Lung (tissue), 12 donors: ENCODE measurements around the gene HLA-DQA1. TPM values are rescaled to one million over a fixed set of nuclear protein-coding genes. Genes with fewer than 3 reads are reported as not detected.
"Not testable (repeated sequence)": the region's sequence is repeated elsewhere in the genome, so short reads cannot be mapped to it uniquely, and the experiment has no call there.

ENCODE experiments used
- ATAC-seq: fragments of 200-7000 bp; cut with Tn5 transposase; one replicate; pipeline ENCODE4 v1.9.1; 2020; ENCODE audit warnings: moderate number of reproducible peaks; ENCODE audit not compliant: insufficient read depth, low FRiP score
- DNase-seq, 3 donors: peaks; one replicate each; pipeline ENCODE4 v3.0.0-alpha.2; 2013 to 2017
- H3K27ac ChIP-seq, 2 donors: one replicate each; pipeline ENCODE4 v1.5.1; 2013; ENCODE audit warnings: mild to moderate bottlenecking in 2 of 2, moderate library complexity in 2 of 2, control low read depth in 1 of 2, inconsistent platforms in 1 of 2, low read depth in 1 of 2, low read length in 1 of 2
- H3K27me3 ChIP-seq, 3 donors: one replicate each; pipeline ENCODE4 v1.5.1; 2013; ENCODE audit warnings: low read length in 2 of 3; ENCODE audit not compliant: control insufficient read depth in 3 of 3, insufficient read depth in 3 of 3
- H3K36me3 ChIP-seq, 4 donors: one replicate each; pipeline ENCODE4 v1.5.1; 2013; ENCODE audit warnings: low read length in 4 of 4, mild to moderate bottlenecking in 1 of 4, moderate library complexity in 1 of 4; ENCODE audit not compliant: control insufficient read depth in 4 of 4, insufficient read depth in 4 of 4
- H3K4me1 ChIP-seq, 5 donors: one replicate each; pipeline ENCODE4 v1.5.1; 2013; ENCODE audit warnings: low read length in 5 of 5, mild to moderate bottlenecking in 2 of 5, moderate library complexity in 1 of 5; ENCODE audit not compliant: control insufficient read depth in 5 of 5, insufficient read depth in 5 of 5
- H3K4me3 ChIP-seq: one replicate; pipeline ENCODE4 v1.5.1; 2013; ENCODE audit warnings: mild to moderate bottlenecking, control low read depth, moderate library complexity
- H3K9ac ChIP-seq, 2 donors: one replicate each; pipeline ENCODE4 v1.5.1; 2013; ENCODE audit warnings: low read length in 2 of 2, control low read depth in 1 of 2; ENCODE audit not compliant: insufficient read depth in 1 of 2
- H3K9me3 ChIP-seq, 4 donors: one replicate each; pipeline ENCODE4 v1.5.1; 2013; ENCODE audit warnings: low read length in 3 of 4, mild to moderate bottlenecking in 1 of 4, moderate library complexity in 1 of 4; ENCODE audit not compliant: control insufficient read depth in 4 of 4, insufficient read depth in 3 of 4
- CTCF ChIP-seq: IDR thresholded peaks from 2 replicates; pipeline ENCODE4 v1.5.1; 2012; ENCODE audit warnings: mild to moderate bottlenecking; ENCODE audit errors: control extremely low read depth, extremely low read depth
- WGBS, 2 donors: extraction: QIAGEN DNeasy Blood & Tissue Kit; methylation state at CpG; one replicate each; pipeline ENCODE4 v1.1.7; 2013; 5-methylcytosine and 5-hydroxymethylcytosine counted together
- polyA plus RNA-seq, 2 donors: library from polyadenylated mRNA; stranded (reverse); fragments of 200-250 nt; gene quantifications; one replicate each; pipeline ENCODE4 v1.2.1, GENCODE V29; 2013
- total RNA-seq, 2 donors: library from RNA; depleted of rRNA in 1 of 2; stranded (reverse); fragments of >200 nt in 1 of 2; gene quantifications; one replicate each; pipeline ENCODE4 v1.2.1, GENCODE V29; 2014 to 2021
- donor health status: control.
- donor health status: control.
- donor health status: Bipolar disorder and iron deficiency.
- donor health status: healthy.
- donor health status: DM: yes; HTN: yes; CAD: no.

HLA-DQA1 gene
- total and polyA plus RNA-seq, 4 donors = 6.0 to 199 (median 124) TPM

GRCh38 chr6:32638532-32639219, 1.5 kb downstream of the HLA-DQA1 start:
- ATAC-seq = no peak
- Histone ChIP-seq H3K4me1 (peaks cover 0 to 6% (median 0%) of the 10 kb centered on the region in 5 donors), H3K27ac (no peak overlapping the region), H3K9ac (no peak overlapping the region), H3K36me3 (peaks cover 0 to 5% (median 0%) of the 10 kb centered on the region in 4 donors), H3K27me3 (no peaks in the 10 kb centered on the region), H3K9me3 (no peaks in the 10 kb centered on the region), H3K4me3 (no peak overlapping the region)
- TF ChIP-seq CTCF = no peak
- 39 to 58% methylated on average over 9 of the region's 9 CpGs for WGBS, 2 donors
- no peak for DNase-seq

GRCh38 chr6:32639440-32640394, 2.5 kb downstream of the HLA-DQA1 start:
- H3K36me3 ChIP-seq = peaks cover 0 to 5% (median 0%) of the 10 kb centered on the region in 4 donors
- WGBS, 2 donors = 65 to 91% methylated on average over 8 of the region's 8 CpGs
- no peaks in the 10 kb centered on the region for H3K27me3 ChIP-seq
- no peaks in the 10 kb centered on the region for H3K9me3 ChIP-seq
- no peak overlapping the region for H3K9ac ChIP-seq
- no peak for TF ChIP-seq CTCF
- H3K4me1 ChIP-seq = peaks cover 0 to 6% (median 0%) of the 10 kb centered on the region in 5 donors
- H3K4me3 ChIP-seq = no peak overlapping the region
- DNase-seq = no peak
- H3K27ac ChIP-seq = peak overlapping the region in 1 of 2 donors; percentile 40
- no peak for ATAC-seq

- Histone ChIP-seq H3K36me3 (peaks cover 0 to 5% (median 0%) of the 10 kb centered on the region in 4 donors), H3K27me3 (no peaks in the 10 kb centered on the region), H3K9me3 (no peaks in the 10 kb centered on the region), H3K4me3 (no peak overlapping the region), H3K27ac (no peak overlapping the region), H3K4me1 (peaks cover 0 to 6% (median 0%) of the 10 kb centered on the region in 5 donors), H3K9ac (no peak overlapping the region)
- 80 to 95% methylated on average over 6 of the region's 6 CpGs for WGBS, 2 donors
- ATAC-seq = no peak
- no peak for DNase-seq
- no peak for TF ChIP-seq CTCF
Measured at GRCh38 chr6:32641122-32641521, 3.9 kb downstream of the HLA-DQA1 start.

- 25 to 51% methylated on average over 2 of the region's 2 CpGs for WGBS, 2 donors
- not testable (repeated sequence) for H3K4me1 ChIP-seq, DNase-seq, H3K9ac ChIP-seq, ATAC-seq, H3K9me3 ChIP-seq, H3K27me3 ChIP-seq, H3K4me3 ChIP-seq, H3K27ac ChIP-seq, H3K36me3 ChIP-seq
Measured at GRCh38 chr6:32641785-32642719, 4.8 kb downstream of the HLA-DQA1 start.
